GM18867 (cell line): ENCODE results near the gene DDX21.
"Not testable (repeated sequence)": the region's sequence is repeated elsewhere in the genome, so short reads cannot be mapped to it uniquely, and the experiment has no call there.

ENCODE experiments used
- ATAC-seq: cut with Tn5 transposase; IDR thresholded peaks from one replicate; pipeline ENCODE4 v1.9.1; 2021; ENCODE audit warnings: mild to moderate bottlenecking, moderate library complexity; ENCODE audit not compliant: unreplicated experiment

DDX21 gene

DNA sequence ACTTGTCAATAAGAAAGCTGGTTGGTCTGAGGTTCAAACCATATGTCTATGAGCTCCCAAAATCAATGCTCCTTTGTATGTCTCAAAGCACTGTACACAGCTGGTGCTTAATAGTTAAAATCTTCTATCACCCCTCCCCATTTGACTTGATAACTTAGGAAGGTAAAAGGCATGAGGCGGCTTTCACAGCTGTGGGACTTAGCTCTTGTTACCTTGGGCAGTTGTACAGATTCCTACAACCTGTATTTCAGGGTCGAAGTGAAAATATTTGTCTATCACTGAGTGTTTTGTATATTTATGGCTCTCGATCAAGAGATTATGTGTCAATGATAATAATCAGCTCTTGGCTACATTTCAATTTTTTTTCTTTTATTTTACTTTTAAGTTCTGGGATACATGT, 31.6 kb downstream of the DDX21 start:
- ATAC-seq: no peak

DNA sequence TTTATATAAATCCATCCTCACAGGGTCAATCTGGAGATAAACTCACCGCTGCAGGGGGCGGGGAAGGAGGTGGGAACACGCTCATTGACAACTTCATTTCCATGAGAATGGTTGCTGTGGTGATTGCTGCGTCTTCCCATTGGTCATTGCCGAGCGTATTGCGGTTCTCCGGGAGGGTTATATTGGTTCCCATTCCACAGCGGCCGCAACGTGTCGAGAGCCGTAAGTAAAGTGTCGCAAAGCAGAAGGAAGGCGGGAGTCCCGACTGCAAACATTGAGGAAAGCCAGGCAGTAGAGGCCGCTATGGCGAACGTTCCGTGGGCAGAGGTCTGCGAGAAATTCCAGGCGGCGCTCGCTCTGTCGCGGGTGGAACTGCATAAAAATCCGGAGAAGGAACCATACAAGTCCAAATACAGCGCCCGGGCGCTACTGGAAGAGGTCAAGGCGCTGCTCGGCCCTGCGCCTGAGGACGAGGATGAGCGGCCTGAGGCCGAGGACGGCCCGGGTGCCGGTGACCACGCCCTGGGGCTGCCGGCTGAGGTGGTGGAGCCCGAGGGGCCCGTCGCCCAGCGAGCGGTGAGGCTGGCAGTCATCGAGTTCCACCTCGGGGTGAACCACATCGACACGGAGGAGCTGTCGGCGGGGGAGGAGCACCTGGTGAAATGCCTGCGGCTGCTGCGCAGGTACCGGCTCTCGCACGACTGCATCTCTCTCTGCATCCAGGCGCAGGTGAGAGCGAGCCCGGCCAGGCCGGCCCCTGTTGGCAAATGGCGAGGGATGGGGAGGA, 32.8 kb downstream of the DDX21 start, which contains the start of gene KIFBP:
TSS of gene KIFBP (plus strand) at position 274 of the 787 bp plus-strand sequence. CDS start at position 304, 30 bp downstream.
- peak; percentile 71 for ATAC-seq

DNA sequence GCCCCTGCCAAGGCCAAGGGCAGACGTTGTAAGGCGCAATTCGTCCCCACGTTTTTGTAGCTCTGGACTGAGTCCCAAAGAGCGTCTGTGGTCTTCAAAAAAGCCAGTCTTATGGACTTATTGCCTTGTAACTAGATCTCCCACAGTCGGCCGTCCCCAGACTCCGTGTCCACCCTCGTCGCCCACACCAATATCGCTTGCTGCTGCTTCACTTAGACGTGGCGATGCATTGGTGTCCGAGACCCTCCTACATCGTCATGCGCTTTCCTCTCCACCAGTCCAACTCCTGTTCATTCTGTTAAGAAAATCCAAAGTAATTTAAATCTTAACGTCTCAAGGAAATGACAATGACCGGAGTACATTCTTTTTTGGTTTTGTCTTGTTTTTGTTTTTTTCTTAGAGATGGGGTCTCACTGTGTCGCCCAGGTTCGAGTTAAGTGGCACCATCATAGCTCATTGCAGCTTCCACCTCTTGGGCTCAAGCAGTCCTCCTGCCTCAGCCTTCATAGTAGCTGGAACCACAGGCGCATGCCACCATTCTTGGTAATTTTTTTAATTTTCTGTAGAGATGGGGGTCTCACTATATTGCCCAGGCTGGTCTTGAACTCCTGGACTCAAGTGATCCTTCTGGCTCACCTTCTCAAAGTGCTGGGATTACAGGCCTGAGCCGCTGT, 33.5 kb downstream of the DDX21 start:
- peak; percentile 5 for ATAC-seq

DNA sequence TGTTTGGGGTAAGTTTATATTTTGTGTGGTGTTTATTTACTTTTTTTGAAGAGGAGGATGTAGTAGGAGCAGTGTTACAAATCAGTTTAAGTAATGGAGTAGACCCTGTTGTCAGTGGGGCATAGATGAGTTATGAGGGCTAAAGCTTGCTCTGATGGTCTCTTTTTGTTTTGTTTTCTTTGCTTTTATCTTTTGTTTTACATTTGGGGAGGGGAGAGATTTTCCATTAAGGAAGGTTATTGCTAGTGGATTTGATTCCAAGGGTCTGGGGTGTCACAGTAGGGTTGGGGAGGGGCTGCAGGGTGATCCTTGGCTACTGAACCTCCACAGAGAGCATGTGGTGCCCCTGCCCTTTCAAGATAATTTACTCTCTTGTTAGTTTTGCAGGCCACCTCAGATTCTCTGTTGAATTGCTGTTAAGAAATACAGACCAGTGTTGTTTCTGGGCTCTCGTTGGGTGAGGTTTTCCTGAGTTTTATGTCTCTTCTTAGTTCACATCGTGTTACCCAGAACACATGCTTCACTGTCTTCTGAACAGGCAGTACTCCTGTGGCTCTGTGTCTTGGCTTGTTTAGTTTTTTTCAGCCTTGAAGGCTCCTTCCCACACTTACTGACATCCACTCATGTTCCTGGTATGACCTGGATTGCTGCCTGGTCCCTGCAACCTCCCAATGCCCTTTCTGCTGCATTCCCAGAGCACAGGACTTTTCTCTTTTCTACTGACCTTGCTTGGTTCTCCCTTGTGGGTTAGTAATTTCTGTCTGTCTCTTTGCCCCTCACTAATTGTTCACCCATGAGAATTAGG, 36.9 kb downstream of the DDX21 start:
- ATAC-seq: no peak

DNA sequence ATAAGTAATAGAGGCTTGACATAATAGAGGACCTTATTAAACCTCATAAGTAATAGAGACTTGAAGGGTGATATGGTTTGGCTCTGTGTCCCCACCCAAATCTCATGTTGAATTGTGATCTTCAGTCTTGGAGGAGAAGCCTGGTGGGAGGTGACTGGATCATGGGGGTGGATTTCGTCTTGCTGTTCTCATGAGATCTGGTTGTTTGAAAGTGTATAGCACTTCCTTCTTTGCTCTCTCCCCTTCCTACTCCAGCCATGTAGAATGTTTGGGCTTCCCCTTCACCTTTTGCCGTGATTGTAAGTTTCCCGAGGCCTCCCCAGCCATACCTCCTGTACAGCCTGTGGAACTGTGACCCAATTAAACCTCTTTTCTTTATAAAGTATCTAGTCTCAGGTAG, 41.2 kb downstream of the DDX21 start:
- ATAC-seq: peak; percentile 22

DNA sequence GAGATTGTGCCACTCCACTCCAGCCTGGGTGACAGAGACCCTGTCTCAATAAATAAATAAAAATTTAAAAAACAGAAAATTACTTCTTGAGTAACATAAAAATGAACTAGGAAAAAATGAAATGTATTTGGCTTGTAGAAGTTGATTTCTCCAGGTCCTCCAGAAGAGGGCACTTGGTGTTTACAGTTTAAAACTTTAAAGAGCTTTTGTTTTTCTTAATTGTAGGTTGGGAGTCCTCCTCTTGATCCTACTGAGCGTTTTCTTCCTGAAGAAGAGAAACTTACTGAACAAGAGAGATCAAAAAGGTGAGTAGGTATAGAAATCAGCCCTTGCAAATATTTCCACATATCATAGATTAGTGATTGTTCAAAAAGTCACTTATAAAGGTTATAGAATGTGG, 48.9 kb downstream of the DDX21 start:
- ATAC-seq: no peak

DNA sequence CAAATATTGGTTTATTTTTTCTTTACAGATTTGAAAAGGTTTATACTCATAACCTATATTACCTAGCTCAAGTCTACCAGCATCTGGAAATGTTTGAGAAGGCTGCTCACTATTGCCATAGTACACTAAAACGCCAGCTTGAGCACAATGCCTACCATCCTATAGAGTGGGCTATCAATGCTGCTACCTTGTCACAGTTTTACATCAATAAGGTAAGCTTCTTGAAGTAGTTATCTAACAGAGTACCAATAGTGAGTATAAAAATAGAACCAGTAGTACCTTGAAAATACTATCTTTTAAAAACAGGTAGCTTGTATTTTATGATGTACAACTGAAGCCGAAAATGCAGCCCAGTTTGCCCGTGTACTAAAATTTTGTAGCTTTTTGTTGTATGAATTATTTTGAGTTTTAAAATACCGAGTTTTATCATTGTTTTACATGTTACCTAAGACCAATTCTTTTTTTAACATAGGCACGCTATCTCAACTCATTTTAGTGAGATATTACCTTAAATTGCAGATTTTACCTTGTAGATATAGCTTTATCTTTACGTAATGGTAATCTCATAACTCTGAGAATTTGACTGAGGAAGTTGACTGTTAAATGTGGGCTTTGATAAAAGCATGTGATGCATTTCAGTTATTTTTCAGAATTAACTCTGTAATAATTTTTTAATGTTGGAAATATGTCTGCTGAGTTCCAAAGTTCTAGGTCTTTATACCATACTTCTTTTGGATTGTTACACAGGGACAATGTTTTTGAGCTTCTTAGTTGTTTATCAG, 49.9 kb downstream of the DDX21 start:
- no peak for ATAC-seq

DNA sequence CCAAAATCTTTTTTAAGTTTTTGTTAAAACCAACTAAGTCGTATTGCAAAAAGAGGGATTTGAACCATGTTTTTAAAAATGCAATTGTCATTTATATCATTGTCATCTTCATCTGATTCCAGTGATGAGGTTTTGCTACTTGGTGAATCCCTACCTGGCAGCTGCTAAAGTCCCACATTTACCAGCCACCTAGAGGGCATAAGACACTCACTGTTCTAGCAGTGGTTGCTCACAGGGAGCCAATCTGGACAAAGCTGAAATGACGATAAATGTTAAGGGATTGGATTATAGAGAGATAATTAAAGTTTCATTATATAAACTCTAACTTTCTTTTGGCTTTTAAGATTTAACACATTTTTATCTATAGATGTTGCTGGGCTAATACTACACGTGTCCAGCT, 51.3 kb downstream of the DDX21 start:
- ATAC-seq: no peak

DNA sequence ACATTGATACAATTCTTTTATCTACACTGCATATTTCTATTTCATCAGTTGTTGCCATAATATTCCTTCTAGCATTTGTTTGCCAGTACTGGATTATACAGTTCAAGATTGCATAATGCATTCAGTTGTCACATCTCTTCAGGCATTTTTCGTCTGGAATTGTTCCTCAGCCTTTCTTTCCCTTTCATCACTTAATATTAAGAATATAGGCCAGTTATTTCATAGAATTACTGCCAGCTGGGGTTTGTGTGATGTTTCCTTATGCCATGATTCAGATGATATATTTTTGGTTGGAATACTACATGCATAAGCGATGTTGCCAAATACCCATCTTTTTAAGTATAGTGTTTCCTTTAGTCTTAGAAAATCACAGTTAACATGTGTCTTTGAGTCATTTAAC, 53.4 kb downstream of the DDX21 start:
- ATAC-seq: no peak

DNA sequence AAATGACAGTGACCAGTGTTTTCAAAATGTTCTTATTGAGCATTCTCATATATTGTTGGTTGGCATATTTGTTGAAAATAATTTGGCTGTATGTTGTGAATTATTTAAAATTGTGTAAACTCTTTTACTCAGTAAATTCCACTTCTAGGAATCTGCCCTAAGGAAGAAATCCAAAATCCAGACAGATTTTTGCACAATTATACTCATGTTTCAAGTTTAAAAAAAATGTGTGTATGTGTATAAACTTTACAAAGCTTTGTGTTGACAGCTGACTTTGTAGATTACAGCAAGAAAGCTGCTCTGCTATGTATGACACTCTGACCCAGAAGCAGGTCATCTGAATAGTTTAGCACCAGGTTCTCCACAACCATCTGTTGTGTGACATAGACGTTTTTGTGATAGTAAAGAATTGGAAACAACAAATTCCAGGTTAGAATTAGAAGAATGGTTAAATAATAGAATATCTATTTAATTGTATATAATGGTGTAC, 54.2 kb downstream of the DDX21 start:
- no peak for ATAC-seq

DNA sequence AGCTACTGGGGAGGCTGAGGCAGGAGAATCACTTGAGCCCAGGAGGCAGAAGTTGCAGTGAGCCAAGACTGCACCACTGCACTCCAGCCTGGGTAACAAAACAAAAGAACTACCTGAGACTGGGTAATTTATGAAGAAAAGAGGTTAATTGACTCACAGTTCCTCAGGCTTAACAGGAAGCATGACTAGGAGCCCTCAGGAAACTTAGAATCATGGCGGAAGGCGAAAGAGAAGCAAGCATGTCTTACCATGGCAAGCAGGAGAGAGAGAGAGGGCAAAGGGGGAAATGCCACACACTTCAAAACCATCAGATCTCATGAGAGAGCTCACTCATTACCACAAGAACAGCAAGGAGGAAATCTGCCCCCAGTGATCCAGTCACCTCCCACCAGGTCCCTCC, 56.8 kb downstream of the DDX21 start:
- ATAC-seq: not testable (repeated sequence)

DNA sequence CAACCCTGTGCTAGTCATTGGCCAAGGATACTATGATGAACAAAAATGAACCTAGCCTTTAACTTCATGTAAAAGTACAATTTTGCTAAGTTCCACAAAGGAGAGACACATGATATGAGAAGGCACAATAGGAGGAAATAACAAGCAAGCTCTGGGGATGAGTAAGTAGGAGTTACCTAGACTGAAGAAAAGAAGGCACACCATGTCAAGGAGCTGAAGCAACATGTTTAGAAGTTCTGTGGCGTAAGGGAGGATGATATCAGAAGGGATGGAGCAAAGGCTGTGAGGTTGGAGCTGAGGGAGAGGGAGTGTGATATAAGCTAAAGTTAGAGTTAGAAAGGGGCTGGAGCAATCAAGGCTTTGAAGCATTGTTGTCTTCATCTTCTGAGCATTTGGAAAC, 58.2 kb downstream of the DDX21 start:
- ATAC-seq: no peak

DNA sequence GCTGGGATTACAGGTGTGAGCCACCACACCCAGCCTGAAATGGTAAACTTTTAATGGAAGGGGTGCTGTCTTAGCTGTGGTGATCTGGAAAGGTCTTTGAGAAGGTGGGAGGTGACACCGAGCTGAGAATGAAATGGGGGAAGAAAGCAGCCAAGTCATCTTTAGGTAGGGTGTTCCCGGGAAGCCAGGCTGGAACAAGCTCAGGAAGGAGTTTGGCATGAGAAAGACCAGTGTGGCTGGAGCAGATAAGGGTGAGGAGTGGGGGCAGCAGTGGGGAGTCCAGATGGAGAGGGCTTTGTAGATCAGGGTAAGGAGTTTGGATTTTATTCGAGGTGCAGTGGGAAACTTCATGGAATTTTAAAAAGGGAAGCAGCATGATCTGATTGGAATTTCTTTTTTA, 62.6 kb downstream of the DDX21 start:
- no peak for ATAC-seq

DNA sequence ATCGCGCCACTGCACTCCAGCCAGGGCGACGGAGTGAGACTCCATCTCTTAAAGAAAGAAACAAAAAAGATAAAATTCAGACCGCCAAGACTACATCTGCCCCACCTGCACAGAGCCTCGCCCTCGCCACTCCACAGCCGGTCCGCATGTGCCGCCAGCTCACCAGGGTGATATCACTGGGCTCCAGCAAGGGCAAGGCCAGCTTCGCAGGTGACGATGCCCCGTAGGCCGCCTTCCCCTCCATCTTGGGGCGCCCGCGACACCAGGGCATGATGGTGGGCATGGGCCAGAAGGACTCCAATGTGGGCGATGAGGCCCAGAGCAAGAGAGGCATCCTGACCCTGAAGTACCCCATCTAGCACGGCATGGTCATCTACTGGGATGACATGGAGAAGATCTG, 66.6 kb downstream of the DDX21 start:
- ATAC-seq: no peak

DNA sequence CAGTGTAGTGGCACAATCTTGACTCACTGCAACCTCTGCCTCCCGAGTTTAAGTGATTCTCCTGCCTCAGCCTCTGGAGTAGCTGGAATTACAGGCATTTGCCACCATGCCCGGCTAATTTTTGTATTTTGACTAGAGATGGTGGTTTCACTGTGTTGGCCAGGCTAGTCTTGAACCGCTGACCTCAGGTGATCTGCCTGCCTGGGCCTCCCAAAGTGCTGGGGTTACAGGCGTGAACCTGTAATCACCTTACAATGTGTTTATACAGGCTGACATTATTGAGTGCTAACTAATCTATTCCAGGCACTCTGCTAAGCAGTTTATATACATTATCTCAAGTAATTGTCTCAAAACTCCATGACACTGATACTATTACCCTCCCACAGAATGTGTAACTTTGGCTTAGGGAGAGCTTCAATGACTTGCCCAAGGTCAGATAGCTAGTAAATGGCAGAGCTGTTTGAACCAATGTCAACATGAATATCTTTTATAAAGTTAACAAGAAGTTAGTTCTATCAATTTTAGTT, 69.5 kb downstream of the DDX21 start:
- ATAC-seq: no peak

DNA sequence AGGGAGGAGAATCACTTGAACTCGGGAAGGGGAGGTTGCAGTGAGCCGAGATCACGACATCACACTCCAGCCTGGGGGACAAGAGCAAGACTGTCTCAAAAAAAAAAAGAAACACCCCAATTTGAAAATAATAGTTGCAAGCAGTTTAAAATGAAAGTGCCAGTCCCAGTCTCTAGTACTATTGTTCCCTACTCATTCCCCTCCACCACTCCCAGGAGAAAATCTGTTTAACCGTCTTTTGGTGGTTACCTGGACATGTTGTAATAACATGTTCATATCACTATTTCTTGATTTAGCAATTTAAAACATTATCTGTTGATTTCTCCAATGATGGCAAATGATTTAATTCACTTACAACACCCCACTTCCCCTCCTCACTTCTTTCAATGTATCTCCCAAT, 77.3 kb downstream of the DDX21 start:
- ATAC-seq: no peak
